Measurements from ENCODE around the gene CNNM3. TPM values are rescaled to one million over a fixed set of nuclear protein-coding genes. Genes with fewer than 3 reads are reported as not detected.

CNNM3 gene
- total and polyA plus RNA-seq, 12 donors: 4.0 to 18.3 (median 13.1) TPM

DNA sequence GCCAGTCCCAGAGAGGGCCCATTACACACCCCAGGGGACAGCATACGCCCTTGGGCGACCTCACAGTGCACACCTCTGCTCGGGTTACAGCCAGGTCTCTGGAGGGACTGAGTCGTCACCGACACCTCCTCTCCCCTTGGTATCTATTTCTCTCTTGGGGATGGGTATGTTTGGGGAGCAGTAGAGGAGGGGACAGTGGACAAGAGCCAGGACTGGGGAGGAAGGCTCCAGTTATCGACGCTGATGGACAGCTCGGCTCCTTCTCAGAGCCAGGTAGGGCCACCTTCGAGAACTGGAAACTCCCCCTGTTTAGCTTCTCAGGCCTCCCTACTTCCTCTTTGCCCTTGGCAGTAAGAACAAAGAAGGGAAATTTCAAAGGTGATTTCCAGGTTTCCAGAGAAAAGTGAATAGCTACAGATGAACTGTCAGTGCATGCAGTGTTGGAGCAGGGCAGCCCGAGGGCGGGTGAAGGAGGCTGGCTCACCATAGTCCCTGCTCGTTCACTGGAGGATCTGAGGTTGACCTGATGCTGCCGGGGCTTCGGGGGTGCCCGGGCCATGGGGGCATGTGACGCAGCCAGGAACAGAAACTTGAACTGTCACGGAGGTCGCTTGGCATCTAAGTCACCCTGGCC lies 58.2 kb downstream of the CNNM3 start:
- intact Hi-C loops (cut with DNase I): loop anchor here in 4 of 10 donors (2.0 to 5.0 kb wide), 4 partner anchors 33 to 78 kb away; no protein-coding TSS in a partner anchor
- ATAC-seq (peak in 3 of 8 donors; percentile 5 to 9 (median 7)), DNase-seq (no peak)
- Histone ChIP-seq H3K4me1 (peaks cover 0 to 65% (median 52%) of the 10 kb centered on the region in 9 donors), H3K27ac (peak overlapping the region; percentile 38 to 100 (median 81)), H3K4me3 (peak overlapping the region in 2 of 10 donors; percentile 1 to 28), H3K27me3 (peaks cover 0 to 39% (median 0%) of the 10 kb centered on the region in 7 donors), H3K9me3 (no peaks in the 10 kb centered on the region), H3K36me3 (no peaks in the 10 kb centered on the region)
- 50 to 55% methylated on average over 18 of the region's 18 CpGs for WGBS, 2 donors
- TF ChIP-seq, protein P1, sequence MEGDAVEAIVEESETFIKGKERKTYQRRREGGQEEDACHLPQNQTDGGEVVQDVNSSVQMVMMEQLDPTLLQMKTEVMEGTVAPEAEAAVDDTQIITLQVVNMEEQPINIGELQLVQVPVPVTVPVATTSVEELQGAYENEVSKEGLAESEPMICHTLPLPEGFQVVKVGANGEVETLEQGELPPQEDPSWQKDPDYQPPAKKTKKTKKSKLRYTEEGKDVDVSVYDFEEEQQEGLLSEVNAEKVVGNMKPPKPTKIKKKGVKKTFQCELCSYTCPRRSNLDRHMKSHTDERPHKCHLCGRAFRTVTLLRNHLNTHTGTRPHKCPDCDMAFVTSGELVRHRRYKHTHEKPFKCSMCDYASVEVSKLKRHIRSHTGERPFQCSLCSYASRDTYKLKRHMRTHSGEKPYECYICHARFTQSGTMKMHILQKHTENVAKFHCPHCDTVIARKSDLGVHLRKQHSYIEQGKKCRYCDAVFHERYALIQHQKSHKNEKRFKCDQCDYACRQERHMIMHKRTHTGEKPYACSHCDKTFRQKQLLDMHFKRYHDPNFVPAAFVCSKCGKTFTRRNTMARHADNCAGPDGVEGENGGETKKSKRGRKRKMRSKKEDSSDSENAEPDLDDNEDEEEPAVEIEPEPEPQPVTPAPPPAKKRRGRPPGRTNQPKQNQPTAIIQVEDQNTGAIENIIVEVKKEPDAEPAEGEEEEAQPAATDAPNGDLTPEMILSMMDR (IDR thresholded peaks at IDR 0.05): no peak

DNA sequence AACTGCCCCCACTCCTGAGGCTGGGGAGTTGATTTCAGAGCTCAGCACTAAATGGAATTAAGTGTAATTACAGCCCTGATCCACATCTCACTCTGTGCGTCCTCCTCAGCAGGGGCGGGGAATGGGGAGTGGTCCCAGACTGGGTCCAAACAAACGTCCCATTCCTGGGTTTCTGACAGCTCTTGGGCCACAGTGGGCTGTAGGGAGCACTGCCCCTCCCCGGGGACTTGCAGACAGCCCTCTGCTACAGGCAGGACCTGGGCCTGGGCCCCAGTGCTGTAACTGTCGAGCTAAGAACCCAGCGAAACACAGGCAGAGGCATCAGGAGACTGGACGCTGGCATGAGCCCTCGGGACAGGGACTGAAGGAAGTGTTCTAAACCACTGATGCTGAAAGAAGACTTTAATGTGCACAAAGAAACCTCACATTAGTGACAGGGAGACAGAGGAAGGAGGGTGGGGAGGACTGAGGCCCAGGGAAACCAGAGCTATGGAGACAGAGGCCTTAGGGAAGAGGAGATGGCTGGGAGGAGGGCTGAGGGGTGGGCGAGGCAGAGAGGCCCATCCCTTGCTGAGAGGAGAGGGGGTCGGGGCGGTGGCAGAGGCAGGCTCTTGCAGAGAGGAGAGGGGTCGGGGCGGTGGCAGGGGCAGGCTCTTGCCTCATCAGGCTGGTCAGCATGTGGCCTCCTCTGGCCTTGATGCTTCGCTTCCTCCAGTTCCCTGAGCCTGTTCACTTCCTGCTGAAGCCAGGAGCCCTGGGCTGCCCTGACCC lies 59.6 kb downstream of the CNNM3 start:
- no peaks in the 10 kb centered on the region for H3K9me3 ChIP-seq
- TF ChIP-seq, protein P1 (IDR thresholded peaks at IDR 0.05): no peak
- DNase-seq (no peak), ATAC-seq (no peak)
- peaks cover 0 to 25% (median 0%) of the 10 kb centered on the region in 7 donors for H3K27me3 ChIP-seq
- intact Hi-C loops (cut with DNase I): loop anchor here in 1 of 10 donors (2.0 kb wide), 1 partner anchor 37 kb away; no protein-coding TSS in a partner anchor
- 81 to 82% methylated on average over 13 to 14 of the region's 14 CpGs for WGBS, 2 donors
- H3K4me3 ChIP-seq: no peak overlapping the region
- peaks cover 0 to 59% (median 47%) of the 10 kb centered on the region in 9 donors for H3K4me1 ChIP-seq
- peak overlapping the region in 5 of 10 donors; percentile 39 to 100 (median 98) for H3K27ac ChIP-seq
- H3K36me3 ChIP-seq: no peaks in the 10 kb centered on the region

DNA sequence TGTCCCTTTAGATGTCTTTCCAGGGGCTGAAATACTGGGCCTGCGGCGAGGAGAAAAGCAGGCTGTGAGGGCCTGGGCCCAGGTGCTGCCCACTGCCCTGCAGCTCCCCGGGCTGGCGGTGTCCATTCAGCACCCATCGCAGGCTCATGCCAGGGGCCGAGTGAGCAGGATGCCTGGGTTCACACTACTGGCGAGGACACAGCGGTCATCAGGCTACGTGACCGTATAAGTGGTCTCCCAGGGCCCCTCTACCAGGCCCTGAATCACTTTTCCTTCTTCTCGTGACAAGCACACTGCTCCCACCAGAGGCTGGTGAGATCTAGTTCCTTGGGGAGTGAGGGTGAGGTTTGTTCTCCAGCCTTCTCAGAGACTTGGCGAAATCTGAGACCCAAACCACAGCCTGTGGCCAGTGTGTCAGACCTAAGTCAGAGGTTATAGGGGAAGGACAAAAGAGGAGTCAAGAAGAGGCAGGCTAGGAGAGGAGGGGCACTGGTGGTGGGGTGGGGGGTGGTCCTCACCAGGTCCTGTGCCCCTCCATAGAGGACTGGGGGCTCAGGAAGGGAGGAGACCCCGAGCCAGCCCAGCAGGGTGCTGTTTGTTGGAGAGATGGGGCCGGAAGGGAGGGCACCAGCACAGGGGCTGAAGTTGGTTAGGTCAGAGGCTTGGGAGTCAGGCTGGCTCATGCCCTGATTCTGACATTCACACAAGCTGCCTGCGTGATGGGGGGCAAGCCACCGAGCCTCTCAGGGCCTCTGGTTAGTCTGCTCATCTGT lies 60.4 kb downstream of the CNNM3 start:
- ATAC-seq (no peak), DNase-seq (no peak)
- H3K27me3 ChIP-seq: peaks cover 0 to 17% (median 0%) of the 10 kb centered on the region in 7 donors
- WGBS, 2 donors: 89 to 94% methylated on average over 16 of the region's 16 CpGs
- no peaks in the 10 kb centered on the region for H3K9me3 ChIP-seq
- TF ChIP-seq, protein P1 (IDR thresholded peaks at IDR 0.05): no peak
- peaks cover 0 to 59% (median 44%) of the 10 kb centered on the region in 9 donors for H3K4me1 ChIP-seq
- H3K4me3 ChIP-seq: no peak overlapping the region
- no peaks in the 10 kb centered on the region for H3K36me3 ChIP-seq
- intact Hi-C loops (cut with DNase I): no loop called here
- H3K27ac ChIP-seq: peak overlapping the region in 2 of 10 donors; percentile 99 to 100

DNA sequence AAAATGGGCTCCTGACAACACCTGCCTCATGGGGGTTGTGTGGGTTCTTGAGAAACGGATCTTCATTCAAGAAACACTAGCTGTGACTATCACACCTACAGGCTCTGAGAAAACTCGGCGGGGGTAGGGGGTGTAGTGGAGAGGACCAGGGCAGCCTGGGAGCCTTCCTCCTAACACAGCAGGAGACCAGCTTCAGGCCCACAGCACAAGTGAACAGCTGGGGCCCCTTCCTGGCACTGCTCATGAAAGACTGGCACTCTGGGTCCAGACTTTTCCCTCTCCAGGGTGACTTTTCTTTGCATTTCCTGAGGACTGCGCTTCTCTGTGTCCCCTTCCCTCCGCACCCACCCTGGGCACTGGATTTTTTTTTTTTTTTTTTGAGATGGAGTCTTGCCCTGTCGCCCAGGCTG lies 61.0 kb downstream of the CNNM3 start:
- no peaks in the 10 kb centered on the region for H3K9me3 ChIP-seq
- 87 to 92% methylated on average over 6 of the region's 6 CpGs for WGBS, 2 donors
- H3K36me3 ChIP-seq: no peaks in the 10 kb centered on the region
- TF ChIP-seq, protein P1 (IDR thresholded peaks at IDR 0.05): no peak
- DNase-seq (no peak), ATAC-seq (no peak)
- intact Hi-C loops (cut with DNase I): no loop called here
- no peak overlapping the region for H3K4me3 ChIP-seq
- H3K4me1 ChIP-seq: peaks cover 0 to 60% (median 44%) of the 10 kb centered on the region in 9 donors
- H3K27ac ChIP-seq: no peak overlapping the region
- peaks cover 0 to 17% (median 0%) of the 10 kb centered on the region in 7 donors for H3K27me3 ChIP-seq
